Esophagus (tissue), 2 donors: ENCODE results near the gene NDUFV1. TPM values are rescaled to one million over a fixed set of nuclear protein-coding genes. Genes with fewer than 3 reads are reported as not detected.
"Not testable (repeated sequence)": the region's sequence is repeated elsewhere in the genome, so short reads cannot be mapped to it uniquely, and the experiment has no call there.

ENCODE experiments used
- H3K27ac ChIP-seq, 2 donors: one replicate each; pipeline ENCODE4 v1.5.1; 2013; ENCODE audit warnings: low read depth in 2 of 2, mild to moderate bottlenecking in 2 of 2, inconsistent platforms in 1 of 2, low read length in 1 of 2, moderate library complexity in 1 of 2
- H3K27me3 ChIP-seq, 2 donors: one replicate each; pipeline ENCODE4 v1.6.1; 2013; ENCODE audit warnings: low read length in 2 of 2, control low read depth in 1 of 2, mild to moderate bottlenecking in 1 of 2; ENCODE audit not compliant: insufficient read depth in 2 of 2, control insufficient read depth in 1 of 2
- H3K36me3 ChIP-seq, 2 donors: one replicate each; pipeline ENCODE4 v1.6.1; 2013; ENCODE audit warnings: low read length in 1 of 2; ENCODE audit not compliant: control insufficient read depth in 2 of 2, insufficient read depth in 2 of 2
- H3K4me1 ChIP-seq, 2 donors: one replicate each; pipeline ENCODE4 v1.6.1; 2013; ENCODE audit warnings: low read length in 1 of 2; ENCODE audit not compliant: control insufficient read depth in 2 of 2, insufficient read depth in 2 of 2
- H3K4me3 ChIP-seq, 2 donors: one replicate each; pipeline ENCODE4 v1.5.1; 2013; ENCODE audit warnings: low read length in 2 of 2, mild to moderate bottlenecking in 2 of 2, low read depth in 1 of 2, moderate library complexity in 1 of 2
- H3K9me3 ChIP-seq, 2 donors: one replicate each; pipeline ENCODE4 v1.6.1; 2013; ENCODE audit warnings: mild to moderate bottlenecking in 2 of 2, low read depth in 1 of 2, low read length in 1 of 2, moderate library complexity in 1 of 2; ENCODE audit not compliant: control insufficient read depth in 2 of 2, insufficient read depth in 1 of 2
- WGBS, 2 donors: extraction: QIAGEN DNeasy Blood & Tissue Kit; methylation state at CpG; one replicate each; pipeline ENCODE4 v1.1.7; 2013; 5-methylcytosine and 5-hydroxymethylcytosine counted together
- polyA plus RNA-seq, 2 donors: library from polyadenylated mRNA; stranded (reverse); fragments of 200-250 nt; gene quantifications; one replicate each; pipeline ENCODE4 v1.2.3, GENCODE V29; 2013
- donor health status: healthy with polysubstance abuse.
- donor health status: Bipolar disorder and iron deficiency.

NDUFV1 gene
- polyA plus RNA-seq, 2 donors, result 122 to 137 TPM

GRCh38 chr11:67660752-67661151 is 54.0 kb downstream of the NDUFV1 start:
- not testable (repeated sequence) for H3K4me3 ChIP-seq, H3K27ac ChIP-seq, H3K27me3 ChIP-seq, H3K4me1 ChIP-seq, H3K9me3 ChIP-seq
- H3K36me3 ChIP-seq, result peaks cover 0 to 23% of the 10 kb centered on the region in 2 donors
- whole genome bisulfite sequencing, 2 donors, result 65 to 67% methylated on average over 5 of the region's 5 CpGs

Other genes with a start within 250 kb of the NDUFV1 start
- gene CLCF1, start 233.3 kb upstream of the NDUFV1 start, polyA plus RNA-seq, result 1 to 10 TPM; 1.4 to 2.2 TPM
- 10 to 100 TPM; 17.5 to 26.2 TPM for gene RAD9A, start 214.9 kb upstream of the NDUFV1 start, polyA plus RNA-seq
- gene PPP1CA, start 205.1 kb upstream of the NDUFV1 start, polyA plus RNA-seq, result 100 to 1,000 TPM; 105 to 149 TPM
- gene TBC1D10C, start 202.9 kb upstream of the NDUFV1 start, polyA plus RNA-seq, result 1 to 10 TPM; 3.9 to 6.2 TPM
- under 1 TPM; 0.21 to 0.29 TPM for gene CARNS1, start 191.3 kb upstream of the NDUFV1 start, polyA plus RNA-seq
- 10 to 100 TPM; 79.6 to 85.9 TPM for gene RPS6KB2, start 178.4 kb upstream of the NDUFV1 start, polyA plus RNA-seq
- 1 to 10 TPM; 6.2 to 6.5 TPM for gene PTPRCAP, start 169.3 kb upstream of the NDUFV1 start, polyA plus RNA-seq
- gene CORO1B, start 163.5 kb upstream of the NDUFV1 start, polyA plus RNA-seq, result 100 to 1,000 TPM in 1 of 2 donors, 10 to 100 TPM in 1; 70.7 to 114 TPM
- gene GPR152, start 154.2 kb upstream of the NDUFV1 start, polyA plus RNA-seq, result not detected
- gene CABP4, start 151.6 kb upstream of the NDUFV1 start, polyA plus RNA-seq, result under 1 TPM; 0.14 to 0.39 TPM
- gene TMEM134, start 137.7 kb upstream of the NDUFV1 start, polyA plus RNA-seq, result 100 to 1,000 TPM; 154 to 160 TPM
- gene AIP, start 123.9 kb upstream of the NDUFV1 start, polyA plus RNA-seq, result 10 to 100 TPM; 34.1 to 41.5 TPM
- 10 to 100 TPM; 18.2 to 29.3 TPM for gene PITPNM1, start 101.6 kb upstream of the NDUFV1 start, polyA plus RNA-seq
- gene CDK2AP2, start 98.8 kb upstream of the NDUFV1 start, polyA plus RNA-seq, result 10 to 100 TPM; 49.4 to 52.2 TPM
- not detected for gene CABP2, start 83.5 kb upstream of the NDUFV1 start, polyA plus RNA-seq
- 1,000 to 10,000 TPM; 3,504 to 3,523 TPM for gene GSTP1, start 23.1 kb upstream of the NDUFV1 start, polyA plus RNA-seq
- 10 to 100 TPM; 43.1 to 59.3 TPM for gene NUDT8, start 23.0 kb downstream of the NDUFV1 start, polyA plus RNA-seq
- not detected for gene TBX10, start 32.8 kb downstream of the NDUFV1 start, polyA plus RNA-seq
- gene ACY3, start 43.8 kb downstream of the NDUFV1 start, polyA plus RNA-seq, result under 1 TPM; 0.08 to 0.11 TPM
- 100 to 1,000 TPM in 1 of 2 donors, 10 to 100 TPM in 1; 62.8 to 120 TPM for gene ALDH3B2, start 67.7 kb downstream of the NDUFV1 start, polyA plus RNA-seq